Hematopoietic multipotent progenitor cell treated with erythropoietin and hydrocortisone succinate and interleukin-3 and kit ligand, for 17 days (in vitro differentiated cells): ENCODE data around the gene CCDC97.
"Not testable (repeated sequence)": the region's sequence is repeated elsewhere in the genome, so short reads cannot be mapped to it uniquely, and the experiment has no call there.

Experiments
- DNase-seq: peaks from one replicate; pipeline ENCODE4 v3.0.0-alpha.2; 2015; ENCODE audit warnings: low spot score

CCDC97 gene

DNA sequence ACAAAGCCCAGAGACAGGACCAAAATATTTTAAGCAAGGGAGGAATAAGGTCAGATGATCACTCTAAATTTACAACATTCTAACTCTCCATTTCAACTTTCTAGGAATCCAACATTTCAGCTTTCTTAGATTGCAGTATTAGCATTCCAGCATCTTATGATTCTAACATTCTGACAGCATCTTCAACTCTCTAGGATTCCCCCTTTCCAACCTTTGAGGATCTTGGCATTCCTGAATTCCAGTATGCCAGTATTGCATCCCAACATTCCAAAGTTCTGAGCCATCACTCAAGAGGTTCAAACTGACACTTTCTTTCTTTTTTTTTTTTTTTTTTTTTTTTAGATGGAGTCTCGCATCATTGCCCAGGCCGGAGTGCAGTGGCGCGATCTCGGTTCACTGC is 30.0 kb downstream of the CCDC97 start:
- DNase-seq, result no peak

DNA sequence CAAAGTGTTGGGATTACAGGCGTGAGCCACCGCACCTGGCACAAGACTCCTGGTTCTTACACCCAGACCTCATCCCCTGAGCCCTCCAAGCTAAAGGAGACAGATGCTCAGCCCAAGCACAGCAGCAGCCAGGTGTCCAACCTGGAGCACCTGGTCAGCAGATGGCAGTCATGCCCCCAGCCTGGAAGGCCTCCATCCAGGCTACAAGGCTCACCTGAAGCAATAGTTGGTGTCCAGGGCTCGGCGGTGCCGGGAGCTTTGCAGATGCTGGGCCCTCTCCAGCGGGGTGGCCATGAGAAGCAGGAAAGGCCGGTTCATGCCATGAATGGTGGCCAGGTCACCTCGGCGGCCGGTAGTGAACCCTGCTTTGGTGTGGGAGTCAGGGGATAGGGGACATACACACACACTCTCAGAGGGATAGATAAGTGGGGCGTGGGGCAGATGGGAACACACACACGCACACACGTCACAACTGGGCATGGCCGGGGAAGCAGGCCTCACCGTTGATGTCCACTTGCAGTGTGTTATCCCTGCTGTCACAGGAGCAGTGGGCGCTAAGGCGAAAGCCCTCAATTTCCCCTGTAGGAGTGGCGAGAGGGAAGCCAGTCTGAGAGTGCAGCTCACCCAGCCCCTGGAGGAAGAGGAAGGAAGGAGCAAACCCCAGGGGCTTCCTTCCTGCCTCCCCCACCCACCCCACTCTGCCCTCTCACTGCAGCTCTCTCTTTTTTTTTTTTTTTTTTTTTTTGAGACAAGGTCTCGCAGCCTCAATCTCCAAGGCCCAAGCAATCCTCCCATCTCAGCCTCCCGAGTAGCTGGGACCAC is 31.9 kb downstream of the CCDC97 start:
- DNase-seq, result no peak

DNA sequence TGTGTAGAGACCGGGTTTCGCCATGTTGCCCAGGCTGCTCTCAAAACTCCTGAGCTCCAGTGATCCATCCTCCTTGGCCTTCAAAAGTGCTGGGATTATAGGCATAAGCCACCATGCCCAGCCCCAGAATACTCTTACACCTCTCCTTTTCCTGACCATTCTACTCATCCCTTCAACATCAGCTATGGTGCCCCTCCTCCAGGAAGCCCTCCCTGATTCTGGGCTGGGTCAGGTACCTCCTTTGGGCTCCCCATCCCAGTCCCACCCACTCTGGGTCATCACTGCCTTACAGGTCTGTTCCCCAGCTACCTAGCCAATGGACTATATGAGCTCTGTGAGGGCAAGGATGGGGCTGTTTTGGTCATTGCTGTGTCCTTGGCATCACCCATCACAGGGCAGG is 34.2 kb downstream of the CCDC97 start:
- DNase-seq, result no peak

DNA sequence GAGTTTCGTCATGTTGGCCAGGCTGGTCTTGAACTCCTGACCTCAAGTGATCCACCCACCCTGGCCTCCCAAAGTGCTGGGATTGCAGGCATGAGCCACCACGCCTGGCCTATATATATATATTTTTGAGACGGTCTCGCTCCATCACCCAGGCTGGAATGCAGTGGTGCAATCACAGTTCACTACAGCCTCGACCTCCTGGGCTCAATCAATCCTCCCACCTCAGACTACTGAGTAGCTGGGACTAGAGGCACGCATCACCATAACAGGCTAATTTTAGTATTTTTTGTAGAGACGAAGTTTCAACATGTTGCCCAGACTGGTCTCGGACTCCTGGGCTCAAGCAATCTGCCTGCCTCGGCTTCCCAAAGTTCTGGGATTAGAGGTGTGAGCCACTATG is 36.9 kb downstream of the CCDC97 start:
- DNase-seq, result not testable (repeated sequence)

DNA sequence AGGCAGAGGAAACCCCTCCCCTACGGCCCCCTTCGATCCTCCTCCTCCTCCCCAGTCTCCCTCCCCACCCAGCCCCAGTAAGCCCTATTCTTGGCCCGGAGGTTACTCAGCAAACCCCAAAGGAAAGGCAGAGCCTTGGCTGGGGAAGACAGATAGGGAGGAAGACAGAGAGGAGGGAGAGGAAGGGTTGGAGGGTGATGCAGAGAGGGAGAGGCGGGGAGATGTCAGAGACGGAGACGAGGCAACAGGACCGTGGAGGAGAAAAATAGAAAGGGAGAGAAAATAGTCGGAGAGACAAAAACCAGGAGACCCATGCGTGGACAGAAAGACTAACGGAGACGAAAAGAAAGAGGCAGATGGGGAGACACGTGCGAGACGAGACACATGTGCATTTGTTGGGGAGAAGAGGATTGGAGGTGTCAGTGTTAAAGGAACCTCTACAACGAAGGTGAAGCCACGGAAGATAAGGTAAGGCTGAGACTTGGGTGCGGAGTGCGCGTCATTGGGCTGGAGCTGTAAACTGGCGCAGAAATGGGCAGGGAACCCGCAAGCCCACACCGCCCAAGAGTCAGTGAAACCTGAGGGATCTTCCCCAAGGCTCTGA is 40.9 kb downstream of the CCDC97 start:
- DNase-seq, result peak; percentile 21

DNA sequence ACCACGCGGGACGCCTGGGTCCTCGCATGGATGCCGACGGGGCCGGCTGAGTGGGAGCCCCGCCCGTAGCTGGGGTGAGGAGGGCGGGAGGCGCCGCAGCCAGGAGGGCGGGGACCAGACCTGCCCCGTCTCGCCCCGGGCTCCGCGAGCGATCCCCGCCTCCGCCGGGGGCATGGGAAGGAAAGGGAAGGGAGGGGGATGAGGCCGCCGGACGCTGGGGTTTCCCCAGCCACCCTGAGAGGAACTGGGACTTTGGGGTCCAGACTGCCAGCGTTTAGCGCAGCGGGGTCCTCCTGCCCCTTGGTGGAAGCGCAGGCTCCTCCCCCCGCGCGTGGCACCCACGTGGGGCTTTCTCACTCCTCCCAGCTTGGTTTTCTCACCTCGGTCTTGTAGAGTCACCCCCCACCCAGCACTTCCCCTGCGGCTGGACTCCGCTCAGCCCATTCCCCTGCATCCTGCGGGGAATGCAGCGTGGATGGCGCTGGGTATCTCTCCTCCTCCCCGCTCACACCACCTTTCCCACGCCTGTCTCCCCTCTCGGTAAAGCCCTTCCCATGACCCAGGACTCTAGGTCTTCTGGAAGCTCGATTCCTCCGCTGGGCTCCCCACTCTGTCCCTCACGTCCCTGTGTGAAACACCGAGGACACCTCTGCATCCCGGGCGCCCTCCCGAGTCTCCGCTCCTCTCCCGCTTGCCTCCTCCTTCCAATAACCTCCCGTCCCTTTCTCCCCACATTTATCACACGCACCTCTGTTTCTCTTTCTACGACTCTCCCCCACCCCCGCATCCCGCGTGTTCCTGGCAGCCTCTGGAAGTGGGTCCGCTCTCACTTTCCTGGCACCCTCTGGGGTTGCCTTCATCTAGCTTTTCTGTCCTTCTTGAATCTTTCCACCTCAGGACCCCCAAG is 41.6 kb downstream of the CCDC97 start:
- peak; percentile 70 for DNase-seq

DNA sequence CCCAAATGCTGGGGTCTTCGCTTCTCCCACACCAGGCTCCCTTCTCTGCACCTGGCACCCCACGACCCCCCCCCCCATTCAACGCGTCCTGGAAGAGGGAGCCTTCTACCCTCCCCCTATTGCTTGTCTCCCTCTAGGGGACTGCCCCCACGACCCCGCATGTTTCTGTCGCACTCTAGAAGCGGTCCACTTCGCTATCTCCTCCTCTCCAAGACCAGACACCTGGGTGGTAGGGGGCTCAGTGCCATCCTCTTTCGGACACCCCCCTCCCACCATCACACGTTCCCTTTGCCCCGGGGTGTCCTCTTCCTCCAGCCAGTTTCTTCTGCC is 42.3 kb downstream of the CCDC97 start:
- no peak for DNase-seq

DNA sequence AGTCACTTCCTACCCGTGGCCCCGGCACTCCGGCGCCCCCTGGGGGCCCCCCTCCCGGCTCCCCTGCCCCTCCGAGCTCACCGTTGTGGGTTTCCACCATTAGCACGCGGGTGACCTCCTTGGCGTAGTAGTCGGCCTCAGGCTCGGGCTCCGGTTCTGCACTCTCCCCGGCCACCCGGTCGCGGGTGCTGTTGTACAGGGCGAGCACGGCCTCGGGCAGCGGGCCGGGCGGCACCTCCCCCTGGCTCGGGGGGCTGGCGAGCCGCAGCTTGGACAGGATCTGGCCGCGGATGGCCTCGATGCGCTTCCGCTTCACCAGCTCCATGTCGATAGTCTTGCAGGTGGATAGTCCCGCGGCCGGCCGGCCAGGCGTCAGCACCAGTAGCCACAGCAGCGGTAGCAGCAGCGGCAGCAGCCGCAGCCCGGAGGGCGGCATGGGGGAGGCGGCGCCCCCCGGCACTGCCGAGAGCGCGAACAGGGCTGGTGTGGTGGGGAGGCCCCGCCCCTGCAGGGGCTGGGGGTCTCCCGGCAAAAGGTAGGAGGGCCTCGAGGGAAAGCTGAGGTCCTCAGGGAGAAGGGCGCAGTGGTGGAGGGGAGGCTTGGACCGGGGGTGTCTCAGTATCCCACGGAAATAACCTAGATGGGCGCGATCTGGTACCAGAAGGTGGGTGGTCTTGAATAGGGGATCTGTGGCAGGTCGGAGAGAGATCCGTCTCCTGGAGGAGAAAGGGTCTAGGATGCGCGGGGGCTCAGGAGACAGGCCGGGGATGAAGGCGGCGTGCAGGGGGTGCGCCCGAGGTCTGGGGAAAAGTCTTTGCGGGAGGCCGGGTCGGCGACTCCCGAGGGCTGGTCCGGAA is 42.9 kb downstream of the CCDC97 start:
- peak; percentile 61 for DNase-seq

DNA sequence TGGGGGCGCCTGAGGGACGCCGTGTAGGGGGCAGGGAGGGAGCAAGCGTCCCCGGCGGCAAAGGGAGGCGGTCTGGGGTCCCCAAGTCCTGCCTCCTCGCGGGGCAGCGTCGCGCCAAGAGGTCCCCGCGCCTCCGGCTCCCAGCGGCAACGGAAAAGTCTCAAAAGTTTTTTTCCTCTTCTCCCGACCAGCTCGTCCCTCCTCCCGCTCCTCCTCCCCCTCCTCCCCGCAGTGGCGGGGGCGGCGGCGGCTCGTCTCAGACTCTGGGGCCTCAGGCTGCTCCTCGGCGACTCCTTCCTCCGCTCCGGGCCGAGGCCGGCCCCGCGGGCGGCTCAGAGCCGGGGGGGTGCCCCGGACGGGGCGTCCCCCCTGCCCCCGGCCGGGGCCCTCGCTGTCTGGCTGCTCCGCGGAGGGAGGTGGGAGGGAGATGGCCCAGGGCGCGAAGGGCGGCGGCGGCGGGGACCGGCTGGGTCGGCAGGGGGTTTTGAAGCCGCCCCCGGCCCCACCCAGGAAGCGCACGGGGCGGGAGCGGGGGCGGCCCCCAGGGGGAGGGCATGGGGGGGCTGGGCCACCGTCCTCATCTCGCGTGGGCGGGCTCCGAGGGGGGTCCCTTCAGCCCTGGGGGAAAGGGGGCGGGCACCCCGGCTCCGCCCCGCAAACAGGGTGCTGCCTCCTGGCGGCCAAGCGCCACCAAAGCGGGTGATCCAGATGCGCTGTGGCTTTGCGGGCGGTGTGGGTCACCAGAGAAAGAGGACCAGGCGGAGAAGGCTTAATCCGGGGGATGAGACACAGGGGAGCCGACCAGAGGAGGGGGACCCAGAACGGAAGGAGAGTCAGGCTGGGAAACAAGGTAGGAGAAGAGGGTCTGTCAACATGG is 43.7 kb downstream of the CCDC97 start, which contains the start of gene TGFB1:
Gene TGFB1 (minus strand): TSS at position 457 of the 877 bp plus-strand sequence. CDS start 878 bp downstream, outside the sequence.
- peak; percentile 76 for DNase-seq

DNA sequence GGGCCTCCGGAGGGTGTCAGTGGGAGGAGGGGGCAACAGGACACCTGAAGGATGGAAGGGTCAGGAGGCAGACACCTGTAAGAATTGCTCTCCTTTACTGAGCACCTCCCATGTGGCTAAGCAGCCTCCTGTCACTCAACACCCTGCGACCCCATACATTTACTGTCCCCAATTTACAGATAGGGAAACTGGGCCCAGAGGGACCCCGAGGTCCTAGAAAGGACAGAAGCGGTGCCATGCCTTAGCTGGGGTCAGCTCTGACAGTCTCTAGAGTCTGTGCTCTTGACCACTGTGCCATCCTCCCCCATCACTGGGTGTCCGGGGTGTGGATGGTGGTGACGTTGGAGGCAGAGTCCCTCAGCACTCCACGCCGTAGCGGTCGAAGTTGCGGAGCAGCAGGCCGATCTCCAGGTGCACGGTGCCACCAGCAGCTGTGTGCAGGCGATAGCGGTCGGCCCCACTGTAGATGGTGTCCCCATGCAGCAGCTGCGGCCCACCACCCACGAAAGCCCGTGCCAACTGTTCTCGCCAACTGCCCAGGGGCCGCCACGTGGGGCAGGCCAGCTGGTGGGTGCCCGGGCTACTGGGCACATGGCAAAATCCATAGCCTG is 44.5 kb downstream of the CCDC97 start:
- no peak for DNase-seq

DNA sequence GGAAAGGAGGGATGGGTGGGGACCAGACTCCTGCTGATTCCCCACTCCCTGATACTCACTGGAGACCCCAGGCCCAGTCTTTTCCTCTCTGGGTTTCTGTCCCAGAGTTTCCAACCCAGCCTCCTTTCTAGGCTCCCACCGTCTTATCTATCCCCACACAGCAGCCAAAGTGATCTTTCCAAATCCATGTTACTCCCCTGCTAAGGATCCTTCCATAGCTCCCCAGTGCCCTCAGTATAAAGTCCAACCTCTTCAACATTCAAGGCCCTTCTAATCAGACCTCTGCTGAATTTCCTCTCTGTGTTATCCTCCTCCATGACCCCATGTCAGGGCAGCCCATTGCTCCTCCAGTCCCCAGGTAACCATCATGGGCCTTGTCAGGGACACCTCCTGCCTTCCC is 45.1 kb downstream of the CCDC97 start:
- DNase-seq, result no peak

DNA sequence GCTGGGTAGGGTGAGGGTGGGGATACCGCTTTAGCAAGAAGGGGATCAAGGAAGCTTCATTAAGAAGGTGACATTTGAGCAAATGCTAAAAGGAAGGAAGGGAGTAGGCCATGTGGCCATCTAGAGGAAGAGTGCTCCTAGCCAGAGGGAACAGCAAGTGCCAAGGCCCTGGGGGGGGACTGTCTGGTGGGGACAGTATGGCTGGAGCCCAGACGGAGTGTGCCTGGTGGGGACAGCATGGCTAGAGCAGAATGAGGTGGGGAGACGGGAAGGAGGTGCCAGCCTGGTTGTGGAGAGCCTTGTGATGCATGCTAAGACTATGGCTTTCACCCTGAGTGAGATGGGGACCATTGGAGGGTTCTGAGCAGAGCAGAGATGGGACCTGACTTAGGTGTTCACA is 45.8 kb downstream of the CCDC97 start:
- no peak for DNase-seq

DNA sequence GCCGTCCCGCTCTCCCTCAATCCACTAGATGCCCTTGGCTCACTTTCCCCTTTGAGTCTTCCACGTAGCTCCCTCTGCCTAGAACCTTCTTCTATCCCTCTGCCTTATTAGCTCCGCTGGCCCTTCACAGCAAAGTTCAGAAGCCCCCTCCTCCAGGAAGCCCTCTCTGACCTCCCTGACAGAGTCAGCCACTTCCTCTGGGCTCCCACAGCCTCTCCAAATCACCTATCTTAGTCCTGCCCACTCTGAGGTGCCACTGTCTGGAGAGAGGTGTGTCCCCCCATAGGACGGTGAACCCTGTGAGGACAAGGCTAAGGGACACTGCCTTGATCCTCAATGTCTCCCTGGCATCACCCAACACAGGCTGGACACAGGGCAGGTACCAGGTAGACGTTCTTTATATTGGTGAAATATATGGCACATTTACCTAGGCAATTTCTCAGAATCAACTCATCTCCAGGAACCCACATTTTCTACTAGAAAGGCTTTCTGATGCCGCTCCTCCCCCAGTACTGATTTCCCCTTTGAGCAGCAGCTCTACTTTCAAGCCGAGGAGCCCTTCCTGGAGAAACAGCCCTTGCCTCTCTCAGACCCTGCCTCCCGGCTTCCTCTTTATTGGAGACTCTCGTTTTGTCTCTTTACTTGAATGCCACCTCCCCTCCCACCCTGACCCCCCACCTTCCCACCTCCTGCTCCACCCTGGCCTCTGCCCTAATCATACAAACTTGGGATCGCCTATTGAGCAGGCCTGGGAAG is 47.2 kb downstream of the CCDC97 start:
- no peak for DNase-seq

DNA sequence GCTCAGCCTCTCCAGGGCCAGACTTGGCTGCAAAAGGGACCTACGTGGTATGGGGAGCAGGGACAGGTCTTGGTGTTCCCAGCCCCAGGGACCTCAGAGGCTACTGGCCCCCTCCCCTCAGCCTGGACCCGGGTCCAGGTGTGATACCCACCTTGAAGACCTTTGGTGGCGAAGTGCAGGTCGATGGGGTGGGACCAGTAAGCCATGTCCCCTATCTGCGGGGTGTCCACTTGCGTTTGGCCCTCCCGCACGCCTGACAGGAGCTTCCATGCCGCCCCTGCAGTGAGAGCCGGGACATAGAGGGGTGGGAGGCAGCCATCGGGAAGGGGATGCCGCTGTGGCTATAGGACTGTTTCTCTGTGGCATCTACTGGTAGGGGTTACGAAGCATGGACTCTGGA is 47.8 kb downstream of the CCDC97 start:
- no peak for DNase-seq

DNA sequence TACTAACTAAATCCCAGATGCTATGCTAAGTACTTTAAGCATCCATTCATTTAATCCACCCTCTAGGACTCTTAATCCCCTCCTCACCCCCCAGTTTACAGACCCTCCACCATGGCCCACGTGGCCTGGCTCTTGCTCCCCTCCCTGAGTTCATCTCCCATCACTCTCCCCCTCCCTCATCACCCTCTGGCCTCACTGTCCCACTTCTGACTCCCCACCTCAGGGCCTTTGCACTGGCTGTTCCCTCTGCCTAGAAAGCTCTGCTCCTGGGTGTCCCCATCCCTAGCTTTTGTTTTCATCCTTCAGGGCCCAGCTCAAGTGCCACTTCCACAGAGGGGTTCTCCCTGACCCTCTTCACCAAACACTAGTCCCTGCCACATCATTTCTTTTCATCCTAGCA is 49.8 kb downstream of the CCDC97 start:
- no peak for DNase-seq

DNA sequence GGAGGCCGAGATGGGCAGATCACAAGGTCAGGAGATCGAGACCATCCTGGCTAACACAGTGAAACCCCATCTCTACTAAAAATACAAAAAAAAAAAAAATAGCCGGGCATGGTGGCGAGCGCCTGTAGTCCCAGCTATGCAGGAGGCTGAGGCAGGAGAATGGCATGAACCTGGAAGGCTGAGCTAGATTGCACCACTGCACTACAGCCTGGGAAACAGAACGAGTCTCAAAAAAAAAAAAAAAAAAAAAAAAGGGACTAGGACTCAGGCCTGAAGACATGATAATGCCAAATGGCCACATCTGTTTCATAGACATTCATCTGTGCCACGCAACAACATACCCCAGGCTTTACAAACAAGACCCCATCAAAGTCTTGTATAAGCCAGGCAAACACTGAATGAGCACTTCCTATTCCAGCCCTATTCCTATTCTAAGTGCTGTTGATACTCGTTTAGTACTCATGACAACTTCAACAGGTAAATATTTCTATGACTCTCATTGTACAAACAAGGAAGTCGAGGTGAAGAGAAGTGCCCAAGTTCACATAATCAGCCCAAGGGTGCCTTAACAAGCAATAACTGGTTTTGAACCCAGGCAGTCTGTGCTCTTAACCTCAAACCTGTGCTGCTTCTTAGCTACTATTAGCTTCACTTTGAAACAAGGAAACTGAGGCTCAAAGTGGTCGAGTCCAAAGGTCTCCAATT is 52.3 kb downstream of the CCDC97 start:
- DNase-seq, result no peak

DNA sequence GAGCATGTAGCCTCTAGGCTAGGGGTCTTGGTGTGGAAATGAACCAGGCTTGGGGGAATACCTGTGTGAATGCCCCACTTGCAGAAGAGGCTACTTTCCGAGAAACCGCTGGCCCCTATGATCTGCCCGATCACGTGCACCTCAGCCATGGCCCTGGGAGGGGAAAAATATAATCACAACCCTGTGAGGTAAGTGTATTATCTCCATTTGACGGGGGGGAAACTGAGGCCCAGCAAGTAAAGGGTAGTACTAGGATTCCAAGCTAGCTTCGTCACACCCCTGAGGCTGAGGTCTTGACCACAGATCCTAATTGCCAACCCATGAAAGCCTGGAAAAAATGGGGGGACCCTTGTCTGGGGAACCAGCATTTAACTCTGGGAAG is 53.4 kb downstream of the CCDC97 start:
- peak; percentile 17 for DNase-seq

DNA sequence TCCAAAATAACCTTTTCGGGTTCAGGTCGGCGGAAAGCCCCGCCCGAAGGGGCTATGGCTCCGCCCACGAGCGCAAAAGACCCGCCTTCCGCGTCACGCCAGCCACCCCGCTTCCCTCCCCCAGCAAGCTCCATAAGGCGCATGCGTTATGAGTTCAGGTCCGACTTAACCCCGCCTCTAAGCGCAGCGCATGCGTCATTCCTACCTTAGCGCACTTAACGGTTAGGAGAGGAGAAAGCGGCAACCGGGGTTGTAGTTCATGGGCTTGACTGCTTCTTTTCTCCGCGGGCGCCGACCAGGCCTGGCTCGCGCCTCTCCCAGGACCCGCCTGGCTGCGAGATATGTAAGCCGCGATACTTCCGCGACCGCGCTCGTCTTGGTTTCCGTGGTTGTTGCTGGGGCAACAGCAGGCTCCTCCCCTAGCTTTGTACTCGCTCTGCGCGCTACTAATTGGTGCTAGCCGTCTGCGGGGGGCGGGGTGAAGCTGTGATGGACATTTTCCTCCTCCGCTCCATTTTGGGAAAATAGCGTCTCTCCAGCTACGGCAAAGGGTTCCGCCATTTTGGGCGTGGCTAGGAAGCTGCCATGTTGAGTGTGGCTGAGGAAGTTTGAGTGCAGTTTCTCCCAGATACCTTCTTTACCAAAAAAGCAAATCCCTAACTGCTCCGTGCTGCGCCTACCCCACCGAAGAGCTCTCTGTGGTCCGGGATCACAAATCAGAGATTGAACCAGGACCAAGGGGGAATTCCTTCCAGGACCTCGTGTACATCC is 54.0 kb downstream of the CCDC97 start, which contains the start of gene B9D2:
Gene B9D2 (minus strand): TSS at position 397 of the 771 bp plus-strand sequence. CDS start 630 bp downstream, outside the sequence.
- peak; percentile 100 for DNase-seq
